Muscle of leg (tissue), 11 donors: ENCODE results near the gene PRSS8. TPM values are rescaled to one million over a fixed set of nuclear protein-coding genes. Genes with fewer than 3 reads are reported as not detected.

Experiments
- DNase-seq: peaks from one replicate; pipeline ENCODE4 v3.0.0; 2013
- H3K27ac ChIP-seq: one replicate; pipeline ENCODE4 v1.5.1; 2013; ENCODE audit warnings: mild to moderate bottlenecking, low read length, control low read depth
- H3K27me3 ChIP-seq: one replicate; pipeline ENCODE4 v1.6.1; 2013; ENCODE audit warnings: low read length; ENCODE audit not compliant: control insufficient read depth, insufficient read depth
- H3K36me3 ChIP-seq: one replicate; pipeline ENCODE4 v1.6.1; 2013; ENCODE audit warnings: low read length; ENCODE audit not compliant: control insufficient read depth, insufficient read depth
- H3K4me1 ChIP-seq: one replicate; pipeline ENCODE4 v1.6.1; 2013; ENCODE audit warnings: low read length; ENCODE audit not compliant: control insufficient read depth, insufficient read depth
- H3K4me3 ChIP-seq: one replicate; pipeline ENCODE4 v1.5.1; 2013; ENCODE audit warnings: low read length, control low read depth
- H3K9me3 ChIP-seq: replicated peaks from 2 replicates; pipeline ENCODE4 v1.6.1; 2013; ENCODE audit warnings: low read depth, low read length; ENCODE audit not compliant: control insufficient read depth
- WGBS: methylation state at CpG from one replicate; pipeline ENCODE4 v1.1.5; 2013; ENCODE audit warnings: missing lambda C conversion rate; ENCODE audit not compliant: insufficient coverage; 5-methylcytosine and 5-hydroxymethylcytosine counted together
- polyA plus RNA-seq, 8 donors: library from polyadenylated mRNA; unstranded; fragments of 120-200 nt; gene quantifications; one replicate each; pipeline versions ENCODE4 v1.2.1 to v1.2.3, GENCODE V29; 2013; ENCODE audit warnings: inconsistent platforms in 1 of 8, low replicate concordance in 1 of 8; ENCODE audit not compliant: insufficient read length in 8 of 8, insufficient read depth in 1 of 8
- total RNA-seq: library from RNA; stranded (reverse); fragments of 120-200 nt; gene quantifications from one replicate; pipeline ENCODE4 v1.2.4, GENCODE V29; 2013

Gene PRSS8
- total and polyA plus RNA-seq, 9 donors: 0.14 to 13.1 (median 0.47) TPM; not detected in 2

GRCh38 chr16:31089199-31089598 is 46.3 kb downstream of the PRSS8 start:
- Histone ChIP-seq H3K27ac (no peak overlapping the region), H3K36me3 (peaks cover 49% of the 10 kb centered on the region), H3K4me1 (peaks cover 66% of the 10 kb centered on the region), H3K4me3 (no peak overlapping the region), H3K27me3 (no peaks in the 10 kb centered on the region), H3K9me3 (no peaks in the 10 kb centered on the region)
- DNase-seq: no peak
- 100% methylated on average over 1 of the region's 8 CpGs for WGBS

DNA sequence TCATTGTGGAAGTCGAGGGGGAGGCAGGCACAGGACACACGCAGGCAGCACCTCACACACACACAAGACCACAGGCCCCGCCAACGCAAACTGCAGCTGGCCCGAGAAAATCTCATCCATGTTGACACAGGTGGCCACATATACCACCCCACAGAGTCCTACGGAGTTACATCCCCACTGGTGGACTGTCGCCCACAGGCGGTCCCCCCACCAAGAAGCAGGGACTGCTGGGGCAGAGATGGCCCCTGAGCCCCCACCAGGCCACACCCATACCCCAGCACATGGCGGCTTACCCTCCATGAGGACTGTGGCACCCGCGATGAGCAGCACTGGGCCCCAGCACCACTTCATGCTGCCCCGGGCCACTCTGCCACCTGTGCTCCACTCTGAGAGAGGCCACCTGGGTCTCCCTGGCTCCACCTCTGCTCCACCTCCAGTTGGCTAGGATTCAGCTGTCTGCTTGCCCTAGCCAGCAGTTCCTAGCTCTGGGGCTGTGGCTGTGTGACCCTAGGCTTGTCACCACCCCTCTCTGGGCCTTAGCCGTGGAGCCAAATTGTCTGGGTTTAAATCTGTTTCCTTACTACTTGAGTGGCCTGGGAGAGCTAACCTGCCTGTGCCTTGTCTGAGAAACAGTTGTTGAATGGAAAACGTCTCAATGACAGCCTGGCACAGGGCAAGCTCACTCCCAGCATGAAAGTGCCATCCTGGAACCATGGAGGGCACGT is 46.9 kb downstream of the PRSS8 start, which contains the start of gene PRSS53:
TSS of gene PRSS53 (minus strand) at position 485 of the 725 bp plus-strand sequence. CDS start at position 351, 134 bp downstream.
- WGBS: 75% methylated on average over 11 of the region's 15 CpGs
- Histone ChIP-seq H3K4me3 (no peak within 1 kb of the TSS), H3K9me3 (no peaks in the 10 kb centered on the region), H3K4me1 (peaks cover 67% of the 10 kb centered on the region), H3K27ac (peak within 1 kb of the TSS; percentile 67), H3K36me3 (peaks cover 54% of the 10 kb centered on the region), H3K27me3 (no peaks in the 10 kb centered on the region)
- DNase-seq: no peak

- H3K27me3 ChIP-seq: no peaks in the 10 kb centered on the region
- H3K27ac ChIP-seq: peak overlapping the region; percentile 67
- peaks cover 60% of the 10 kb centered on the region for H3K36me3 ChIP-seq
- no peaks in the 10 kb centered on the region for H3K9me3 ChIP-seq
- WGBS: 60% methylated on average over 1 of the region's 5 CpGs
- no peak overlapping the region for H3K4me3 ChIP-seq
- no peak for DNase-seq
- H3K4me1 ChIP-seq: peaks cover 67% of the 10 kb centered on the region
Measured at GRCh38 chr16:31087971-31088370, 47.6 kb downstream of the PRSS8 start.

DNA sequence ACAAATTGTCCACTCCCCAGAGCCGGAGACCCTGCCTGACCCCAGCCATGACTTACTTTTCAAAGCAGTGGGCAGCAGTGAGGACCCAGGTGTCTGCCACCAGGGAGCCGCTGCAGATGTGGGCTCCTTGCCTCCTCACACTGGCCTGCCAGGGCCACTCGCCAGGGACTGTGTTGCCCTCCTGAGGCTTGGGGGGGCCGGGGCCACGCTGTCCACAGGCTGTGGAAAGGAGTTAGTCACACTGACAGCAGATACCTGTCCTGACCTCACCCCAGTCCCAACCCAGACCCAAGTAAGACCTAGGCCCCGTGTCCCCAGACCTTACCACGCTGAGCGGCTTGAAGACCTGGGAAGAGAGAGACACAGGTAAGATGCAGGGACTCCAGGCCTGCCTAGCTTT is 48.0 kb downstream of the PRSS8 start:
- Histone ChIP-seq H3K36me3 (peaks cover 64% of the 10 kb centered on the region), H3K27me3 (no peaks in the 10 kb centered on the region), H3K4me3 (no peak overlapping the region), H3K9me3 (no peaks in the 10 kb centered on the region), H3K4me1 (peaks cover 68% of the 10 kb centered on the region), H3K27ac (peak overlapping the region; percentile 95)
- no peak for DNase-seq
- WGBS: 76% methylated on average over 4 of the region's 8 CpGs

- 68% methylated on average over 6 of the region's 6 CpGs for WGBS
- H3K4me3 ChIP-seq: peak overlapping the region; percentile 26
- H3K27me3 ChIP-seq: no peaks in the 10 kb centered on the region
- H3K4me1 ChIP-seq: peaks cover 76% of the 10 kb centered on the region
- no peaks in the 10 kb centered on the region for H3K9me3 ChIP-seq
- H3K27ac ChIP-seq: peak overlapping the region; percentile 95
- peaks cover 70% of the 10 kb centered on the region for H3K36me3 ChIP-seq
- no peak for DNase-seq
Measured at GRCh38 chr16:31086629-31086906, 49.0 kb downstream of the PRSS8 start.

- DNase-seq: peak; percentile 89
- H3K27ac ChIP-seq: peak overlapping the region; percentile 95
- H3K4me3 ChIP-seq: peak overlapping the region; percentile 44
- no peaks in the 10 kb centered on the region for H3K9me3 ChIP-seq
- H3K27me3 ChIP-seq: no peaks in the 10 kb centered on the region
- peaks cover 77% of the 10 kb centered on the region for H3K4me1 ChIP-seq
- 73% methylated on average over 18 of the region's 18 CpGs for WGBS
- peaks cover 71% of the 10 kb centered on the region for H3K36me3 ChIP-seq
Measured at GRCh38 chr16:31085873-31086628, 49.5 kb downstream of the PRSS8 start.

DNA sequence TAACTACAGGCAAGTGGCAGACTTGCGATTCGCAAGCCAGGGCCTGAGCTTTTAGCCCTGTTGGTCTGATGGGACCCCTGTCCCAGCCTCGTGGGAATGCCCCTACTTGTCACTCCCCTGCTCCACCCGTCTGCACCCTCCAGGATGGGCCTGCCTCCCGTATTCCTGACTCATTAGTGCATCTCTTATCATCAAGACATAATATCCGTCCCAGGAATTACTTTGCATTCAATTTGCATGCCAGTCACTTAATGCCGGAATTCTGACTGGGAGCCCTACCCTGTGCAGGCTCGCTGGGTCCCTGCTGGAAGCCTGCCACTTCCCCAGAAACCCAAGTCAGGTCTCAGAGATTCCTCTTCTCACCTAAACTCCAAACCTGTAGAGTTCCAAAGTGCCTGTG is 50.1 kb downstream of the PRSS8 start:
- Histone ChIP-seq H3K27me3 (no peaks in the 10 kb centered on the region), H3K27ac (peak overlapping the region; percentile 95), H3K36me3 (peaks cover 71% of the 10 kb centered on the region), H3K4me3 (peak overlapping the region; percentile 44), H3K9me3 (no peaks in the 10 kb centered on the region), H3K4me1 (peaks cover 77% of the 10 kb centered on the region)
- no peak for DNase-seq
- 65% methylated on average over 8 of the region's 8 CpGs for WGBS

- DNase-seq: peak; percentile 64
- H3K27me3 ChIP-seq: no peaks in the 10 kb centered on the region
Measured at GRCh38 chr16:31084584-31085302, 50.8 kb downstream of the PRSS8 start.

GRCh38 chr16:31083981-31084380 is 51.5 kb downstream of the PRSS8 start:
- Histone ChIP-seq H3K4me1 (peaks cover 73% of the 10 kb centered on the region), H3K9me3 (no peaks in the 10 kb centered on the region), H3K4me3 (peak overlapping the region; percentile 34), H3K36me3 (peaks cover 76% of the 10 kb centered on the region), H3K27me3 (no peaks in the 10 kb centered on the region), H3K27ac (peak overlapping the region; percentile 82)
- 89% methylated on average over 9 of the region's 13 CpGs for WGBS
- DNase-seq: no peak

More at GRCh38 chr16:31084584-31085302, 50.8 kb downstream of the PRSS8 start:
- 83% methylated on average over 12 of the region's 16 CpGs for WGBS
- Histone ChIP-seq H3K4me1 (peaks cover 77% of the 10 kb centered on the region), H3K4me3 (peak overlapping the region; percentile 44), H3K9me3 (no peaks in the 10 kb centered on the region), H3K36me3 (peaks cover 73% of the 10 kb centered on the region), H3K27ac (peak overlapping the region; percentile 95)

GRCh38 chr16:31083556-31083955 is 52.0 kb downstream of the PRSS8 start:
- 88% methylated on average over 4 of the region's 5 CpGs for WGBS

More at GRCh38 chr16:31083556-31083955, 52.0 kb downstream of the PRSS8 start:
- Histone ChIP-seq H3K27ac (no peak overlapping the region), H3K9me3 (no peaks in the 10 kb centered on the region), H3K27me3 (no peaks in the 10 kb centered on the region), H3K36me3 (peaks cover 76% of the 10 kb centered on the region), H3K4me3 (no peak overlapping the region), H3K4me1 (peaks cover 69% of the 10 kb centered on the region)
- DNase-seq: no peak
